HepG2 (cell line): Measurements from ENCODE around the gene USE1. TPM values are rescaled to one million over a fixed set of nuclear protein-coding genes. Genes with fewer than 3 reads are reported as not detected.
A peak's percentile ranks its signal among the peaks of the same experiment; 100 is the strongest.

Experiments used
- CBX1 ChIP-seq: IDR thresholded peaks from one replicate; pipeline ENCODE4 v1.6.1; 2016; ENCODE audit warnings: antibody characterized with exemption, low read depth
- FOSL2 ChIP-seq: sonication (generic); formaldehyde crosslinking; IDR thresholded peaks from 2 replicates; pipeline ENCODE4 v1.4.0; 2020; ENCODE audit warnings: missing genetic modification reagents
- KDM2A ChIP-seq: sonication (generic); formaldehyde crosslinking; IDR thresholded peaks from 2 replicates; pipeline ENCODE4 v1.4.0; 2020; ENCODE audit warnings: low read depth, missing genetic modification reagents, borderline replicate concordance
- KLF12 ChIP-seq: sonication (generic); formaldehyde crosslinking; IDR thresholded peaks from 2 replicates; pipeline ENCODE4 v1.4.0; 2020; ENCODE audit warnings: missing genetic modification reagents, borderline replicate concordance
- KLF15 ChIP-seq: sonication (generic); formaldehyde crosslinking; IDR thresholded peaks from 2 replicates; pipeline ENCODE4 v1.8.1; 2023; ENCODE audit warnings: borderline replicate concordance, mild to moderate bottlenecking, inconsistent platforms, missing genetic modification reagents, mixed read lengths
- MIER2 ChIP-seq: IDR thresholded peaks from 2 replicates; pipeline ENCODE4 v1.6.1; 2016; ENCODE audit warnings: missing biosample characterization, missing genetic modification reagents
- MYC ChIP-seq: sonication (generic); formaldehyde crosslinking; IDR thresholded peaks from 2 replicates; pipeline ENCODE4 v1.9.0; 2021; ENCODE audit warnings: missing genetic modification reagents, borderline replicate concordance
- PAXIP1 ChIP-seq: sonication (generic); formaldehyde crosslinking; conservative IDR thresholded peaks from 2 replicates; pipeline ENCODE4 v1.4.0; 2020; ENCODE audit warnings: mild to moderate bottlenecking, missing genetic modification reagents, moderate library complexity
- SOX5 ChIP-seq: IDR thresholded peaks from 2 replicates; pipeline ENCODE4 v1.6.1; 2016; ENCODE audit warnings: borderline replicate concordance
- SP4 ChIP-seq: sonication (generic); formaldehyde crosslinking; IDR thresholded peaks from 2 replicates; pipeline ENCODE4 v1.8.1; 2023; ENCODE audit warnings: mild to moderate bottlenecking, missing genetic modification reagents
- STAT6 ChIP-seq: sonication (generic); formaldehyde crosslinking; IDR thresholded peaks from 2 replicates; pipeline ENCODE4 v1.4.0; 2020; ENCODE audit warnings: missing genetic modification reagents, mild to moderate bottlenecking, borderline replicate concordance
- TMF1 ChIP-seq: sonication (generic); formaldehyde crosslinking; IDR thresholded peaks from 2 replicates; pipeline ENCODE4 v1.8.1; 2022; ENCODE audit warnings: low read depth, missing genetic modification reagents
- XBP1 ChIP-seq: sonication (generic); formaldehyde crosslinking; IDR thresholded peaks from 2 replicates; pipeline ENCODE4 v1.5.0; 2020; ENCODE audit warnings: missing genetic modification reagents
- ZEB1 ChIP-seq: IDR thresholded peaks from 2 replicates; pipeline ENCODE4 v1.6.1; 2012; ENCODE audit warnings: mild to moderate bottlenecking, low read depth, inconsistent platforms; ENCODE audit not compliant: insufficient replicate concordance
- ZFP82 ChIP-seq: sonication (generic); formaldehyde crosslinking; IDR thresholded peaks from 2 replicates; pipeline ENCODE4 v1.5.1; 2020; ENCODE audit warnings: mild to moderate bottlenecking, missing genetic modification reagents, borderline replicate concordance
- ZMYM3 ChIP-seq: sonication (generic); formaldehyde crosslinking; IDR thresholded peaks from 2 replicates; pipeline ENCODE4 v1.5.1; 2020; ENCODE audit warnings: mild to moderate bottlenecking, missing genetic modification reagents
- ZNF772 ChIP-seq: sonication (generic); formaldehyde crosslinking; IDR thresholded peaks from 2 replicates; pipeline ENCODE4 v1.5.0; 2020; ENCODE audit warnings: mild to moderate bottlenecking, missing genetic modification reagents
- polyA plus RNA-seq, 8 experiments: library from polyadenylated mRNA; depleted of rRNA in 3 of 8; stranded (reverse) in 7 of 8; unstranded in 1 of 8; fragments of >200 nt; fragmentation: Illumina TruSeq in 4 of 8; extraction: Trizol in 4 of 8; gene quantifications; 2 replicates each; pipeline versions ENCODE4 v1.2.1 to v1.2.3, GENCODE V29; 2011 to 2016; ENCODE audit warnings: low read depth in 4 of 8, missing spikeins in 1 of 8, mixed read lengths in 1 of 8; ENCODE audit not compliant: insufficient read depth in 1 of 8
- total RNA-seq, 5 experiments: library from RNA; depleted of rRNA; stranded (reverse); fragments of >200 nt; fragmentation: Illumina TruSeq; extraction: Trizol; gene quantifications; 2 replicates each; pipeline ENCODE4 v1.2.3, GENCODE V29; 2016; ENCODE audit warnings: low read depth in 1 of 5
- TF ChIP-seq, protein P1 (sequence below): IDR thresholded peaks from 2 replicates; pipeline ENCODE4 v1.4.0; 2020; ENCODE audit warnings: mild to moderate bottlenecking, missing genetic modification reagents
- TF ChIP-seq, protein P2 (sequence below): sonication (generic); formaldehyde crosslinking; IDR thresholded peaks from 2 replicates; pipeline ENCODE4 v1.5.0; 2020; ENCODE audit warnings: missing genetic modification reagents

USE1 gene
- total and polyA plus RNA-seq, 2 of the 13 experiments (the other 11 are each of a cell fraction or from before 2014, with no cell fraction given) = 9.9 to 17.6 TPM

- TF ChIP-seq KDM2A (0 out of 2 replicates have a peak, but pooled peaks have one; percentile 29), ZNF772 (peak; percentile 84), SOX5 (CRISPR knock-in tag) (peak; percentile 95), ZEB1 (no peak), ZFP82 (CRISPR knock-in tag) (no peak), PAXIP1 (CRISPR knock-in tag) (peak; percentile 90), MYC (peak; percentile 72; the same call in 1 of the 2 replicates), STAT6 (no peak), SP4 (CRISPR knock-in tag) (peak; percentile 61; the same call in 1 of the 2 replicates), ZMYM3 (peak; percentile 72), KLF12 (CRISPR knock-in tag) (no peak), KLF15 (CRISPR knock-in tag) (no peak), XBP1 (CRISPR knock-in tag) (no peak), CBX1 (no peak), TMF1 (CRISPR knock-in tag) (0 out of 2 replicates have a peak, but pooled peaks have one; percentile 54), MIER2 (peak; percentile 45; the same call in 1 of the 2 replicates), FOSL2 (CRISPR knock-in tag) (peak; percentile 16; the same call in 1 of the 2 replicates)
- TF ChIP-seq, protein P1, sequence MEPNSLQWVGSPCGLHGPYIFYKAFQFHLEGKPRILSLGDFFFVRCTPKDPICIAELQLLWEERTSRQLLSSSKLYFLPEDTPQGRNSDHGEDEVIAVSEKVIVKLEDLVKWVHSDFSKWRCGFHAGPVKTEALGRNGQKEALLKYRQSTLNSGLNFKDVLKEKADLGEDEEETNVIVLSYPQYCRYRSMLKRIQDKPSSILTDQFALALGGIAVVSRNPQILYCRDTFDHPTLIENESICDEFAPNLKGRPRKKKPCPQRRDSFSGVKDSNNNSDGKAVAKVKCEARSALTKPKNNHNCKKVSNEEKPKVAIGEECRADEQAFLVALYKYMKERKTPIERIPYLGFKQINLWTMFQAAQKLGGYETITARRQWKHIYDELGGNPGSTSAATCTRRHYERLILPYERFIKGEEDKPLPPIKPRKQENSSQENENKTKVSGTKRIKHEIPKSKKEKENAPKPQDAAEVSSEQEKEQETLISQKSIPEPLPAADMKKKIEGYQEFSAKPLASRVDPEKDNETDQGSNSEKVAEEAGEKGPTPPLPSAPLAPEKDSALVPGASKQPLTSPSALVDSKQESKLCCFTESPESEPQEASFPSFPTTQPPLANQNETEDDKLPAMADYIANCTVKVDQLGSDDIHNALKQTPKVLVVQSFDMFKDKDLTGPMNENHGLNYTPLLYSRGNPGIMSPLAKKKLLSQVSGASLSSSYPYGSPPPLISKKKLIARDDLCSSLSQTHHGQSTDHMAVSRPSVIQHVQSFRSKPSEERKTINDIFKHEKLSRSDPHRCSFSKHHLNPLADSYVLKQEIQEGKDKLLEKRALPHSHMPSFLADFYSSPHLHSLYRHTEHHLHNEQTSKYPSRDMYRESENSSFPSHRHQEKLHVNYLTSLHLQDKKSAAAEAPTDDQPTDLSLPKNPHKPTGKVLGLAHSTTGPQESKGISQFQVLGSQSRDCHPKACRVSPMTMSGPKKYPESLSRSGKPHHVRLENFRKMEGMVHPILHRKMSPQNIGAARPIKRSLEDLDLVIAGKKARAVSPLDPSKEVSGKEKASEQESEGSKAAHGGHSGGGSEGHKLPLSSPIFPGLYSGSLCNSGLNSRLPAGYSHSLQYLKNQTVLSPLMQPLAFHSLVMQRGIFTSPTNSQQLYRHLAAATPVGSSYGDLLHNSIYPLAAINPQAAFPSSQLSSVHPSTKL (CRISPR knock-in tag) = peak; percentile 58
- TF ChIP-seq, protein P2, sequence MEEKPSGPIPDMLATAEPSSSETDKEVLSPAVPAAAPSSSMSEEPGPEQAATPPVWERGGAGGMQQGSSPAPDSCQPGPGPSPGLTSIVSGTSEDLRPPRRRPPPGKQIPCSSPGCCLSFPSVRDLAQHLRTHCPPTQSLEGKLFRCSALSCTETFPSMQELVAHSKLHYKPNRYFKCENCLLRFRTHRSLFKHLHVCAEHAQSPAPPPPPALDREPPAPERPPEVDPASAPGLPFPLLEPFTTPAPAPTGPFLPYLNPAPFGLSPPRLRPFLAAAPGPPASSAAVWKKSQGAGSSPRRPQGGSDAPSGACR (CRISPR knock-in tag) = 0 out of 2 replicates have a peak, but pooled peaks have one; percentile 29
Measured at GRCh38 chr19:17200408-17201079, 14.6 kb upstream of the USE1 start (continued).
